Natural killer cell (primary cell): ENCODE measurements around the gene COL25A1. TPM values are rescaled to one million over a fixed set of nuclear protein-coding genes. Genes with fewer than 3 reads are reported as not detected.

ENCODE experiments used
- ATAC-seq, 3 donors: fragments of 150-1000 bp in 2 of 3; fragments of 200-7000 bp in 1 of 3; cut with Tn5 transposase; 1 replicate in 1 of 3; 2 replicates in 2 of 3; pipeline ENCODE4 v1.10.0; 2021; ENCODE audit warnings: mild to moderate bottlenecking in 2 of 3, moderate library complexity in 2 of 3
- DNase-seq, 2 donors: peaks; one replicate each; pipeline versions ENCODE4 v3.0.0 to v3.0.0-alpha.2; 2013 to 2021; ENCODE audit warnings: mixed read lengths in 1 of 2
- H3K27ac ChIP-seq: one replicate; pipeline ENCODE4 v1.5.1; 2013; ENCODE audit warnings: mild to moderate bottlenecking, low read length
- H3K27me3 ChIP-seq: one replicate; pipeline ENCODE4 v1.6.1; 2013; ENCODE audit warnings: low read length; ENCODE audit not compliant: control insufficient read depth, insufficient read depth
- H3K36me3 ChIP-seq: one replicate; pipeline ENCODE4 v1.6.1; 2013; ENCODE audit warnings: low read length; ENCODE audit not compliant: control insufficient read depth, insufficient read depth
- H3K4me1 ChIP-seq: one replicate; pipeline ENCODE4 v1.6.1; 2013; ENCODE audit warnings: low read length; ENCODE audit not compliant: control insufficient read depth, insufficient read depth
- H3K4me3 ChIP-seq: one replicate; pipeline ENCODE4 v1.5.1; 2013; ENCODE audit warnings: low read length
- H3K9me3 ChIP-seq: one replicate; pipeline ENCODE4 v1.6.1; 2013; ENCODE audit warnings: low read length; ENCODE audit not compliant: control insufficient read depth, insufficient read depth
- H3K27ac Mint-ChIP-seq, 2 donors: one replicate each; pipeline ENCODE4 v1.8.0; 2022; ENCODE audit warnings: mild to moderate bottlenecking in 2 of 2, mixed read lengths in 2 of 2, moderate library complexity in 1 of 2
- H3K27me3 Mint-ChIP-seq, 2 donors: one replicate each; pipeline ENCODE4 v1.8.0; 2022; ENCODE audit warnings: low read depth in 2 of 2, mixed read lengths in 2 of 2
- H3K36me3 Mint-ChIP-seq: one replicate; pipeline ENCODE4 v1.8.0; 2022; ENCODE audit warnings: mixed read lengths
- H3K4me1 Mint-ChIP-seq, 2 donors: one replicate each; pipeline ENCODE4 v1.8.0; 2022; ENCODE audit warnings: mixed read lengths in 2 of 2
- H3K4me3 Mint-ChIP-seq: one replicate; pipeline ENCODE4 v1.8.0; 2022; ENCODE audit warnings: mild to moderate bottlenecking, moderate library complexity, mixed read lengths
- H3K9me3 Mint-ChIP-seq, 2 donors: one replicate each; pipeline ENCODE4 v1.8.0; 2022; ENCODE audit warnings: mixed read lengths in 2 of 2
- CTCF ChIP-seq: fragments of 200-600 bp; IDR thresholded peaks from one replicate; pipeline ENCODE4 v1.8.0; 2022; ENCODE audit warnings: antibody characterized with exemption
- WGBS: methylation state at CpG from one replicate; pipeline ENCODE4 v1.1.7; 2013; ENCODE audit warnings: missing lambda C conversion rate; ENCODE audit not compliant: insufficient coverage; 5-methylcytosine and 5-hydroxymethylcytosine counted together
- intact Hi-C: fragments of 100-400 bp; cut with micrococcal nuclease; formaldehyde crosslinking; loops from one replicate; pipeline ENCODE4 v1.14.2; 2022
- total RNA-seq, 4 donors: library from RNA; stranded (reverse); fragments of 120-200 nt in 1 of 4; gene quantifications; one replicate each; pipeline versions ENCODE4 v1.2.3 to v1.2.4, GENCODE V29; 2013 to 2022

COL25A1 gene
- total RNA-seq, 3 donors from 2014 or later (not counting 1 experiment from before 2014, with no cell fraction given), result 0.08 TPM; not detected in 2

- Mint-ChIP-seq H3K4me3 (no peak overlapping the region), H3K27ac (no peak overlapping the region), H3K9me3 (no peaks in the 10 kb centered on the region), H3K4me1 (no peaks in the 10 kb centered on the region), H3K36me3 (no peaks in the 10 kb centered on the region), H3K27me3 (peaks cover 6 to 9% of the 10 kb centered on the region in 2 donors)
- TF ChIP-seq CTCF, result no peak
- no peak for ATAC-seq
- Histone ChIP-seq H3K4me3 (no peak overlapping the region), H3K27me3 (peaks cover 3% of the 10 kb centered on the region), H3K9me3 (no peaks in the 10 kb centered on the region), H3K4me1 (no peaks in the 10 kb centered on the region), H3K36me3 (no peaks in the 10 kb centered on the region), H3K27ac (no peak overlapping the region)
- intact Hi-C loops, result no loop called here
- no peak for DNase-seq
- 88% methylated on average over 4 of the region's 4 CpGs for WGBS
These were observed 94.6 kb downstream of the COL25A1 start for GRCh38 chr4:109207898-109208297.

GRCh38 chr4:109207061-109207460 lies 95.4 kb downstream of the COL25A1 start:
- 83% methylated on average over 1 of the region's 1 CpG for WGBS
- Mint-ChIP-seq H3K9me3 (no peaks in the 10 kb centered on the region), H3K4me3 (no peak overlapping the region), H3K27ac (no peak overlapping the region), H3K36me3 (no peaks in the 10 kb centered on the region), H3K4me1 (no peaks in the 10 kb centered on the region), H3K27me3 (peaks cover 6 to 9% of the 10 kb centered on the region in 2 donors)
- ATAC-seq (no peak), DNase-seq (no peak)
- no peak overlapping the region for H3K4me3 ChIP-seq
- no peak overlapping the region for H3K27ac ChIP-seq
- H3K4me1 ChIP-seq, result no peaks in the 10 kb centered on the region
- intact Hi-C loops, result no loop called here
- peaks cover 3% of the 10 kb centered on the region for H3K27me3 ChIP-seq
- no peaks in the 10 kb centered on the region for H3K36me3 ChIP-seq
- TF ChIP-seq CTCF, result no peak
- H3K9me3 ChIP-seq, result no peaks in the 10 kb centered on the region

- Histone ChIP-seq H3K4me1 (no peaks in the 10 kb centered on the region), H3K4me3 (no peak overlapping the region), H3K36me3 (no peaks in the 10 kb centered on the region), H3K9me3 (no peaks in the 10 kb centered on the region), H3K27me3 (peaks cover 3% of the 10 kb centered on the region), H3K27ac (no peak overlapping the region)
- no peaks in the 10 kb centered on the region for H3K9me3 Mint-ChIP-seq
- 85% methylated on average over 4 of the region's 4 CpGs for WGBS
- intact Hi-C loops, result no loop called here
- no peak overlapping the region for H3K4me3 Mint-ChIP-seq
- ATAC-seq (no peak), DNase-seq (no peak)
- H3K27ac Mint-ChIP-seq, result no peak overlapping the region
- no peaks in the 10 kb centered on the region for H3K36me3 Mint-ChIP-seq
- peaks cover 6 to 9% of the 10 kb centered on the region in 2 donors for H3K27me3 Mint-ChIP-seq
- no peaks in the 10 kb centered on the region for H3K4me1 Mint-ChIP-seq
- no peak for TF ChIP-seq CTCF
These were observed 95.8 kb downstream of the COL25A1 start for GRCh38 chr4:109206620-109207019.

- 84% methylated on average over 5 of the region's 5 CpGs for WGBS
- Histone ChIP-seq H3K27me3 (peaks cover 3% of the 10 kb centered on the region), H3K4me3 (no peak overlapping the region), H3K9me3 (no peaks in the 10 kb centered on the region), H3K4me1 (no peaks in the 10 kb centered on the region), H3K27ac (no peak overlapping the region), H3K36me3 (no peaks in the 10 kb centered on the region)
- H3K27me3 Mint-ChIP-seq, result peaks cover 6 to 7% of the 10 kb centered on the region in 2 donors
- no peak for TF ChIP-seq CTCF
- no peaks in the 10 kb centered on the region for H3K4me1 Mint-ChIP-seq
- ATAC-seq (no peak), DNase-seq (no peak)
- intact Hi-C loops, result no loop called here
- H3K4me3 Mint-ChIP-seq, result no peak overlapping the region
- H3K27ac Mint-ChIP-seq, result no peak overlapping the region
- no peaks in the 10 kb centered on the region for H3K36me3 Mint-ChIP-seq
- H3K9me3 Mint-ChIP-seq, result no peaks in the 10 kb centered on the region
These were observed 97.3 kb downstream of the COL25A1 start for GRCh38 chr4:109205186-109205585.
